GM19193 (cell line): ENCODE measurements around the gene C3orf52.

ENCODE experiments used
- POLR2A ChIP-seq: IDR thresholded peaks from 4 replicates; pipeline ENCODE4 v1.6.1; 2011; ENCODE audit not compliant: insufficient read depth, insufficient read length; ENCODE audit errors: extremely low read depth

Gene C3orf52

GRCh38 chr3:112138219-112138969 lies 52.2 kb downstream of the C3orf52 start:
- no peak for TF ChIP-seq POLR2A

GRCh38 chr3:112140584-112140983 lies 54.4 kb downstream of the C3orf52 start:
- no peak for TF ChIP-seq POLR2A

DNA sequence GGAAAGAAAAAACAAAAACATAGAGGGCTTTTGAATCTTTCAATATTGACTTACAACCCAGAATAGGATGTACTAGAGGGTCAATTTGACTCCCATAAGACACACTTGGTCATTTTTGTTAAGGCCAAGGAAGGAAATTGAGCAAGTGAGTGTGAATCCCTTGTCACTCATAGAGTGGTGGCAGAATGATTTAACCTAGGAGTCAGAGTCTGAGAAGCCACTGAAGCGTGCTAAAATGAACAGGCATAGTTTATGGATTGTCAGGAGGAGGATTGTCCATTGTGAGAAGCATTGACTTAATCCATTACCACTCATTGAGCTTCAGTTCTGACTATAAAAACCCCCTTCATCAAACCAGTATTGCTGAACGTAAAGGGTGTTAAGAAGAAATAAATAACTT lies 55.1 kb downstream of the C3orf52 start:
- TF ChIP-seq POLR2A = no peak

DNA sequence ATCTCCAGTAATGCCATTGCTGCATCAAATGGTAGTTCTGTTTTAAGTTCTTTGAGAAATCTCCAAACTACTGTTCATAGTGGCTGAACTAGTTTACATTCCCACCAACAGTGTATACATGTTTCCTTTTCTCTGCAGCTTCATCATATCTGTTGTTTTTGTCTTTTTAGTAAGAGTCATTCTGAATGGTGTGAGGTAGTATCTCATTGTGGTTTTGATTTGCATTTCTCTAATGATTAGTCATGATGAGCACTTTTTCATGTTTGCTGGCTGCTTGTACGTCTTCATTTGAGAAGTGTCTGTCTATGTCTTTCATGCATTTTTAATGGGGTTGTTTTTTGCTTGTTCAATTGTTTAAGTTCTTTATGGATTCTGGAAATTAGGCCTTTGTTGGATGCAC lies 57.1 kb downstream of the C3orf52 start:
- TF ChIP-seq POLR2A = no peak

DNA sequence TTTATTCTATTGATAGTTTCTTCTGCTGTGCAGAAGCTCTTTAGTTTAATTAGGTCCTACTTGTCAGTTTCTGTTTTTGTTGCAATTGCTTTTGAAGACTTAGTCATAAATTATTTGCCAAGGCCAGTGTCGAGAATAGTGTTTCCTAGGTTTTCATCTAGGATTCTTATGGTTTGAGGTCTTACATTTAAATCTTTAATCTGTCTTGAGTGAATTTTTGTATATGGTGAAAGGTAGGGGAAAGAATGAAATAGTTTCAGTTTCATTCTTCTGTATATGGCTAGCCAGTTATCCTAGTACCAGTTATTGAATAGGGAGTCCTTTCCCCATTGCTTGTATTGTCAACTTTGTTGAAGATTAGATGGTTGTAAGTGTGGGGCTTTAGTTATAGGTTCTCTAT lies 57.5 kb downstream of the C3orf52 start:
- no peak for TF ChIP-seq POLR2A

DNA sequence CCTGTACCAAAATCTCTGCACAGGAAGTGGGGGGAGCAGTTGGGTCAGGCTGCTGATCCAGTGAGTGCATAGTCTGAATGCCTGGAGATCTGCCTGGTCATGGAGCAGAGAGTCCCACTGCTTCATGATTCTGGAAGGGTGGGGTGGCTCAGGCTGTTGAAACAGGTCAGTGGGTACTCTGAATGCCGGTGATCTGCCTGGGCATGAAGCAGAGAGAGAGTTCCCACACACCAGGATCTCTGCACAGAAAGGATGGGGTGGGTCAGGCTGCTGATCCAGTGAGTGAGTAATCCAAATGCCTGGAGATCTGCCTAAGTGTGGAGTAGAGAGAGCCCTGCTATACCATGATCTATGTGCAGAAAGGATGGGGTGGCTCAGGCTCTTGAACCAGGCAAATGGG lies 62.9 kb downstream of the C3orf52 start:
- TF ChIP-seq POLR2A = no peak

DNA sequence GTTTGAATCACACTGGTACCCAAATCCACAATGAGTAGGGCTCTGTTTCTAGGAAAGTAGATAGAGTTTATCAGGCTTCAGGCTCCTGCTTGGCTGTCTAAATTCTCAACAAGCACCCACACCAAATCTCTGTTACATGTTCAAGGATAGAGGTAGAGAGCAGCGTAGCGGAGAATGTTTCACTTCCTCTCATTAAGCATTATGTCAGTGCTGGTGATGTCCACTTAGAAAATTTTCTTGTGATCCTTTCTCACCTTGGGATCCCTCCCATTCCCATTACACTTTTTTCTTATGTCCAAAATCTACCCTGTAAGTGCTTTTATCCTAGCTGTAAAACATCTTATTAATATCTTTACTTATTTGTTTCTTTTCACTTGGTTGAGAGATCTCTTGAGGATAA lies 81.6 kb downstream of the C3orf52 start:
- TF ChIP-seq POLR2A = no peak
